Measurements from ENCODE around the gene GNPAT.

Gene GNPAT

DNA sequence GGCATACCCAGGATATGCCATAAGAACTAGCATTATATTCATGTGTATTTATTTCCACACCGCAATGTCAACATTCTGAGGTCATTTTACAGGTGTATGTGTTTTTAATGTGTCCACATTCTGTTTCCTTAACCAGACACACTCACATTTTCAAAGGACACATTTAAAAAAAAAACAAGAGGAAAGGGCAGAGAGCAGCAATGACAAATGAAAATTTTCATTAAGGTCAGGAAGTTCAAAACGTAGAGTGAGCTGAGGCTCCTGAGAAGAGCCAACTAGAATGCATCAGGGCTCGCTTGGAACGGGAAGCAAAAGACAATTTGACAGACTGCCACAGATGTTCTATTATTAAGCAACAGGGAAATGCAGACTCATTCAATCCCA, 4.8 kb upstream of the GNPAT start:
- no peak for DNase-seq (ENCODE audit: insufficient read length, low spot score)
- no peak for FAIRE-seq
- TF ChIP-seq POLR2A (IDR thresholded peaks at IDR 0.05; ENCODE audit: low read depth, low read length) (no peak), POLR2AphosphoS5 (IDR thresholded peaks at IDR 0.05; ENCODE audit: low read depth, low read length) (no peak), POU2F2 (IDR thresholded peaks at IDR 0.05; ENCODE audit: low read depth, low read length) (no peak), SPI1 (IDR thresholded peaks at IDR 0.05; ENCODE audit: low read depth, low read length) (no peak), TAF1 (IDR thresholded peaks at IDR 0.05; ENCODE audit: low read depth, low read length) (no peak), PAX5 (IDR thresholded peaks at IDR 0.05; ENCODE audit: insufficient read depth, low read length, severe bottlenecking) (no peak)

DNA sequence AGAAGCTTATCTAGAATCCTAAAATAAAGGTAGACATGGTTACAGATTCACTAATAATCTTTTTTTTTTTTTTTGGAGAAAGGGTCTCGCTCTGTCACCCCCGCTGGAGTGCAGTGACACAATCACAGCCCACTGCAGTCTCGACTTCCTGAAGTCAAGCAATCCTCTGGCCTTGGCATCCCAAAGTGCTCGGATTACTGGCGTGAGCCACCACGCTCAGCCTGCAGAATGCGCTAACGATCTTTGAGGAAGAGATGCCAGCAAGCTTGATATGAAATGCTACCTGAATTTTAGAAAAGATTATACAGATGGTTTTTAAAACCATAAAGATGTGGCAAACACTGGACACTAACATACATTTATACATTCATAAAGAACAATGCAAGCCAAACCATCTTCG, 4.1 kb upstream of the GNPAT start:
- DNase-seq (ENCODE audit: insufficient read length, low spot score) (no peak), FAIRE-seq (no peak)
- TF ChIP-seq TAF1 (IDR thresholded peaks at IDR 0.05; ENCODE audit: low read depth, low read length) (no peak), PAX5 (IDR thresholded peaks at IDR 0.05; ENCODE audit: insufficient read depth, low read length, severe bottlenecking) (no peak), POLR2A (IDR thresholded peaks at IDR 0.05; ENCODE audit: low read depth, low read length) (no peak), POU2F2 (IDR thresholded peaks at IDR 0.05; ENCODE audit: low read depth, low read length) (no peak), POLR2AphosphoS5 (IDR thresholded peaks at IDR 0.05; ENCODE audit: low read depth, low read length) (no peak), SPI1 (IDR thresholded peaks at IDR 0.05; ENCODE audit: low read depth, low read length) (no peak)

DNA sequence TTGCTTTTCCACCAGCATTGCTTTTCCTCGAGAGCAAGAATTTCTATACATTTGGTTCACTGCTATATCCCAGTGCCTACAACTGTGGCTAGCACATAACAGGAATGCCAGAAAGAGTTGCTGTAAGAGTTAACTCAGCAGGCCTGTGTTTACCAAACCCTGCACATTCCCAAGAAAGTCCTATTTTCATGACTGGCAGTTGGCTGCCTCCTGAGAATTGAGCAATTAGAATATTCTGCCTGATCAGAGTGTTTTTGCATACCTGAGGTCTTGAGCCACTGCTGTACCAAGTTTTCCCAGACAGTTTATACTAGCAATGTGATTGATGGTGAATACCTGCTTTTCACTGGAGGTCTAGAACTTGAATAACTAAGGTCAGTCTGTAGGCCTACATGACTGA, 2.7 kb upstream of the GNPAT start:
- FAIRE-seq (no peak), DNase-seq (ENCODE audit: insufficient read length, low spot score) (no peak)
- no peak for TF ChIP-seq PAX5 (IDR thresholded peaks at IDR 0.05; ENCODE audit: insufficient read depth, low read length, severe bottlenecking)
- TF ChIP-seq POLR2A (IDR thresholded peaks at IDR 0.05; ENCODE audit: low read depth, low read length): no peak
- no peak for TF ChIP-seq POU2F2 (IDR thresholded peaks at IDR 0.05; ENCODE audit: low read depth, low read length)
- no peak for TF ChIP-seq TAF1 (IDR thresholded peaks at IDR 0.05; ENCODE audit: low read depth, low read length)
- no peak for TF ChIP-seq SPI1 (IDR thresholded peaks at IDR 0.05; ENCODE audit: low read depth, low read length)

DNA sequence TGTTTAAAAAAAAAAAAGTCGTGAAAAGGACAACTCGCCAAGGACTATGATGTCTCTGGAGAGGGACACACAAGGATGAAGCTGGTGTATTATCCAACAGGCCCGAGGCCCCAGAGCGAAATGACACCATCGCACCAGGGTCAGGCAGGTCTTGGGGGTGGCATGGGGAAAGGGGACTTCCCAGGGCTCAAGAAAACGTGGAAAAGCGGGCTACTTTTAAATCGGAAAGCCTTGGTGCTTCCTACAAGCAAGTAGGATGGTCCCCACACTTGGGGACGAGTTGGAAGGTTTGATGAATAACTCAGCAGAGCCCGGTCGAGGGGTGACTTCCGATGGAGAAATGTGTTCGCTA, 505 bp upstream of the GNPAT start:
- FAIRE-seq (no peak), DNase-seq (ENCODE audit: insufficient read length, low spot score) (no peak)
- TF ChIP-seq POU2F2 (IDR thresholded peaks at IDR 0.05; ENCODE audit: low read depth, low read length) (no peak), TAF1 (IDR thresholded peaks at IDR 0.05; ENCODE audit: low read depth, low read length) (no peak), SPI1 (IDR thresholded peaks at IDR 0.05; ENCODE audit: low read depth, low read length) (no peak)

DNA sequence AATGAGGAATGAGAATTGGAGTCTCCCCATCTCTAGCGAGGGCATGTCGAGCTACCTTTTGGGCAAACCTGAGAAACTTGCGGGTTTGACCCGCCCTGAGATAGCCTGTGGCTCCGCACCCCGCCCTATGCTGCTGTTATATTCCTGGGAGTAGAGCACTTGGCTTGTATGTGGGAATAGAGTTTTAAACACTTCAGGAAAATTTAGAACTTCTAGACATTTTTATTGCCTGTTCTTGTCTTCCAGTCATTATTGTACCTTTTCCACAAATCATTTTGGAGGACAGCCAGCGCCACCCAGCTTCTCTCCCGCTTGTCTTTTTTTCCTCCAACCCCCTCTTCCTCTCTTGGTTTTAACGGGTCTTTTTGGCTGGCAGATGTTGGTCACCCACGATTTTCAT, 738 bp downstream of the GNPAT start:
- FAIRE-seq: no peak
- peak; percentile 32 for DNase-seq (ENCODE audit: insufficient read length, low spot score)
- TF ChIP-seq PAX5 (IDR thresholded peaks at IDR 0.05; ENCODE audit: insufficient read depth, low read length, severe bottlenecking): no peak
- no peak for TF ChIP-seq POLR2A (IDR thresholded peaks at IDR 0.05; ENCODE audit: low read depth, low read length)
- peak; percentile 10; the same call in 1 of the 2 replicates for TF ChIP-seq SPI1 (IDR thresholded peaks at IDR 0.05; ENCODE audit: low read depth, low read length)
- no peak for TF ChIP-seq POU2F2 (IDR thresholded peaks at IDR 0.05; ENCODE audit: low read depth, low read length)
- no peak for TF ChIP-seq POLR2AphosphoS5 (IDR thresholded peaks at IDR 0.05; ENCODE audit: low read depth, low read length)
- TF ChIP-seq TAF1 (IDR thresholded peaks at IDR 0.05; ENCODE audit: low read depth, low read length): no peak

DNA sequence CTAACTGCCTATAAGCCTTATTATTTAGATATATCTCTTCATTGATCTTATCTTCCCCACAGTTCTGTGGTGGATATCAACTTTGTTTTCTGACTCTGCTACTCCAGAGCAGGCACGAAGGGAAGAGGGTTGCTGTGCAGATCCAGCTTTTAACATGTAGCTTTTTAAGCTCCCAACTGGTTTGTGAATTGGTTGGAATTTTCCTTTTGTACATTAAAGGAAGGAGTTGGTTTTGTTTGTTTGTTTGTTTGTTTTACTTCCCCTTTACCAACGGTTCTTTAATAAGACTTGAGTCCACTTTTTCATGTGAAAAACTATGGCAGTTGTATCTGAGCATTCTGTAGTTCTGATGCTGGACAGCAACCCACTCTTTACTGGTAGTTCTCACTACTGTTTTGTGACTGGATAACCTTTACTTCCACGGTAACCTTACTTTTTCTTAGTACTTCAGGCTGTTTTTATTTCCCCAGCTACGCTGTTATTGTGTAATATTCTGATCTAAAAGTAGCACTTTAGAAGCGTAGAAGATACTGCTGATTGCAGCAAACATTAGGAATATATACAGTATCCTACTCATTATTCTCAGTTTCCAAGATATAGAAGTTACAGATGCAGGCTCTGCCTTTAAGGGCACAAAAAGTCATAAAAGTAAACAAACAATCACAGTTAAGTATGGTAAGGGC, 1.6 kb downstream of the GNPAT start:
- DNase-seq (ENCODE audit: insufficient read length, low spot score) (no peak), FAIRE-seq (peak; percentile 54)
- TF ChIP-seq TAF1 (IDR thresholded peaks at IDR 0.05; ENCODE audit: low read depth, low read length) (no peak), POLR2A (IDR thresholded peaks at IDR 0.05; ENCODE audit: low read depth, low read length) (no peak), SPI1 (IDR thresholded peaks at IDR 0.05; ENCODE audit: low read depth, low read length) (no peak), POU2F2 (IDR thresholded peaks at IDR 0.05; ENCODE audit: low read depth, low read length) (no peak), PAX5 (IDR thresholded peaks at IDR 0.05; ENCODE audit: insufficient read depth, low read length, severe bottlenecking) (no peak), POLR2AphosphoS5 (IDR thresholded peaks at IDR 0.05; ENCODE audit: low read depth, low read length) (no peak)

DNA sequence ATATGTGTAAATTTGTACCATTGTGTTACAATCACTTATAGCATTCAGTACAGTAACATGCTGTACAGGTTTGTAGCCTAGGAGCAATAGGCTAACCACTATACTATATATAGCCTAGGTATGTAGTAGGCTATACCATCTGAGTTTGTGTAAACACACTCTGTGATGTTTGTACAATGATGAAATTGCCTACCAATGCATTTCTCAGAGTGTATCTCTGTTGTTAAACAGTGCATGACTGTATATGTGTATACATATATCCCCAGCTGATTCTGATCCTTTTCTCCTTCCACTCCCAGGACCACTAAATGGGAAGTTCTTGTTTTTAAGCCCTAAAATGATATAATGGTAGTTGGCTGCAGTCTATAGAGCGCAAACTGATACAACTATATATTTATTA, 7.8 kb downstream of the GNPAT start:
- no peak for FAIRE-seq
- DNase-seq (ENCODE audit: insufficient read length, low spot score): no peak
- TF ChIP-seq PAX5 (IDR thresholded peaks at IDR 0.05; ENCODE audit: insufficient read depth, low read length, severe bottlenecking) (no peak), POU2F2 (IDR thresholded peaks at IDR 0.05; ENCODE audit: low read depth, low read length) (no peak), POLR2A (IDR thresholded peaks at IDR 0.05; ENCODE audit: low read depth, low read length) (no peak), TAF1 (IDR thresholded peaks at IDR 0.05; ENCODE audit: low read depth, low read length) (no peak), POLR2AphosphoS5 (IDR thresholded peaks at IDR 0.05; ENCODE audit: low read depth, low read length) (no peak), SPI1 (IDR thresholded peaks at IDR 0.05; ENCODE audit: low read depth, low read length) (no peak)

DNA sequence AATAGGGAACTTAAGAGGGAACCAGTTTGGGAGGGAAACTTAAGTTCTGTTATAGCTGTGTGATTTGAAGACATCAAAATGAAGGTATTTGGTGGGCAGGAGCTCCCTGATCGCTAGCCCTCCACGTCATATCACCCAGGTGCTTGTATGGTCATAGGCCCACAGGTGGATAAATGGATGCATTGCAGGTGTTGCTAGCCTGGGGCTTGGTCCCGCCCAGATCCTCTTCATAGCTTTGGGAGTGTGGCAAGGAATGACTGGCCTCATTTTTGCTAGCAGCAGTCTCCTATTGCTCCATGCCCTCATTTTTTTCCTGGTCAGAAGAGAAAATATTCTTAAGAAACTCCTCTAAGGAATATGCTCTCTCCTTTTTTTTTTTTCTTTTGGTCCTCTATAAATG, 11.3 kb downstream of the GNPAT start:
- no peak for TF ChIP-seq POLR2A (IDR thresholded peaks at IDR 0.05; ENCODE audit: low read depth, low read length)
- TF ChIP-seq POLR2AphosphoS5 (IDR thresholded peaks at IDR 0.05; ENCODE audit: low read depth, low read length): no peak
- TF ChIP-seq PAX5 (IDR thresholded peaks at IDR 0.05; ENCODE audit: insufficient read depth, low read length, severe bottlenecking): no peak
- TF ChIP-seq SPI1 (IDR thresholded peaks at IDR 0.05; ENCODE audit: low read depth, low read length): no peak
- TF ChIP-seq TAF1 (IDR thresholded peaks at IDR 0.05; ENCODE audit: low read depth, low read length): no peak
- no peak for TF ChIP-seq POU2F2 (IDR thresholded peaks at IDR 0.05; ENCODE audit: low read depth, low read length)
- DNase-seq (ENCODE audit: insufficient read length, low spot score) (no peak), FAIRE-seq (no peak)

DNA sequence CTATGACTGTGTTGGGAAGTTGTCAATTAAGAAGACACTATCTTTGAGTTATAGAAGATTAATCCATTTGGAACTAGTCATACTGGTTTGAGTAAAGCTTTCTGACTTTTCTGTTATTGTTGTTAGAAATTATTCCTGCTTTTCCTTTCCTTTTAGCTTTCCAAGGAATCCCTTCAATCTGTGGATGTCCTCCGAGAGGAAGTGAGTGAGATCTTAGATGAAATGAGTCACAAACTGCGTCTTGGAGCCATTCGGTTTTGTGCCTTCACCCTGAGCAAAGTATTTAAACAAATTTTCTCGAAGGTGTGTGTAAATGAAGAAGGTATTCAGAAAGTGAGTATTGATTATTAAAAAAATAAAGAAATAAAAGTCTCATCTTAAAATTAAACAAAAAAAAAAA, 19.3 kb downstream of the GNPAT start:
- DNase-seq (ENCODE audit: insufficient read length, low spot score): no peak
- no peak for TF ChIP-seq PAX5 (IDR thresholded peaks at IDR 0.05; ENCODE audit: insufficient read depth, low read length, severe bottlenecking)
- no peak for TF ChIP-seq POLR2A (IDR thresholded peaks at IDR 0.05; ENCODE audit: low read depth, low read length)
- no peak for TF ChIP-seq SPI1 (IDR thresholded peaks at IDR 0.05; ENCODE audit: low read depth, low read length)
- TF ChIP-seq TAF1 (IDR thresholded peaks at IDR 0.05; ENCODE audit: low read depth, low read length): no peak
- TF ChIP-seq POLR2AphosphoS5 (IDR thresholded peaks at IDR 0.05; ENCODE audit: low read depth, low read length): no peak
- TF ChIP-seq POU2F2 (IDR thresholded peaks at IDR 0.05; ENCODE audit: low read depth, low read length): no peak
- no peak for FAIRE-seq

DNA sequence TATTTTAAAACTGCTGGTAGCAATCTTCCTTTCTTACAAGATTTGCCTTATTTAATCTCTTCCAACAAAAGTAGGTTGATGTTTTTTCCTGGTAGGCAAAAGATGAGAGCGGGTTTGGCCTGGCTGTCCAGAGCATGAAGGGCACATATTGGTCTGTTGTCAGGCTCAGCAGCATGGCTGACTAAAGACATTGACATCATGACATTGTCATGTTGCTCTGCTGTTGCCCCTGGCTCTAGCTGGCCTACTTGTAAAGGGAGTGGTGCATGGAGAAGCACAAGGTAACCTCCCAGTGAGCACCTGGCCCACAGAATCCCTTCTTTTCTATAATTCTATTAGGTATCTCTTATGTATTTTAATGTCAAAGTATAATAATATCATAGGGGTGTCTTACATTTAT, 23.6 kb downstream of the GNPAT start:
- TF ChIP-seq PAX5 (IDR thresholded peaks at IDR 0.05; ENCODE audit: insufficient read depth, low read length, severe bottlenecking): no peak
- no peak for TF ChIP-seq SPI1 (IDR thresholded peaks at IDR 0.05; ENCODE audit: low read depth, low read length)
- TF ChIP-seq POLR2A (IDR thresholded peaks at IDR 0.05; ENCODE audit: low read depth, low read length): no peak
- no peak for TF ChIP-seq POU2F2 (IDR thresholded peaks at IDR 0.05; ENCODE audit: low read depth, low read length)
- TF ChIP-seq TAF1 (IDR thresholded peaks at IDR 0.05; ENCODE audit: low read depth, low read length): no peak
- TF ChIP-seq POLR2AphosphoS5 (IDR thresholded peaks at IDR 0.05; ENCODE audit: low read depth, low read length): no peak
- DNase-seq (ENCODE audit: insufficient read length, low spot score): no peak
- FAIRE-seq: no peak

Measured in GM12891 (cell line).